K562 (cell line): ENCODE results near the gene PHETA1. TPM values are rescaled to one million over a fixed set of nuclear protein-coding genes. Genes with fewer than 3 reads are reported as not detected.

Experiments used
- ATF4 ChIP-seq: fragments of 450-650 bp; formaldehyde crosslinking; IDR thresholded peaks from 2 replicates; pipeline ENCODE4 v1.4.0; 2022; ENCODE audit warnings: mild to moderate bottlenecking, moderate library complexity
- BACH1 ChIP-seq: fragments of 200-800 bp; sonication (Bioruptor generic); IDR thresholded peaks from 2 replicates; pipeline ENCODE4 v1.6.1; 2016; ENCODE audit warnings: missing genetic modification characterization, missing compliant biosample characterization
- CHD2 ChIP-seq: IDR thresholded peaks from 2 replicates; pipeline ENCODE4 v1.6.1; 2011; ENCODE audit warnings: low read depth, low read length
- CTCF ChIP-seq, 3 experiments: IDR thresholded peaks in 2 of 3; conservative IDR thresholded peaks in 1 of 3; 2 replicates each; pipeline ENCODE4 v1.5.1; 2011 to 2012; ENCODE audit warnings: low read length in 3 of 3, mild to moderate bottlenecking in 3 of 3, control low read depth in 2 of 3, improper control_type of control experiment in 1 of 3, inconsistent platforms in 1 of 3, low read depth in 1 of 3, mixed read lengths in 1 of 3, moderate library complexity in 1 of 3; ENCODE audit not compliant: insufficient read depth in 2 of 3
- DDX20 ChIP-seq: fragments of 450-650 bp; IDR thresholded peaks from 2 replicates; pipeline ENCODE4 v1.6.1; 2016; ENCODE audit warnings: missing genetic modification characterization, low read depth, mild to moderate bottlenecking, missing compliant biosample characterization, moderate library complexity
- FOXO4 ChIP-seq: fragments of 450-650 bp; formaldehyde crosslinking; IDR thresholded peaks from 2 replicates; pipeline ENCODE4 v1.4.0; 2020; ENCODE audit warnings: mild to moderate bottlenecking, moderate library complexity
- GATAD2B ChIP-seq: fragments of 450-650 bp; IDR thresholded peaks from 2 replicates; pipeline ENCODE4 v1.6.1; 2017; ENCODE audit warnings: mild to moderate bottlenecking, borderline replicate concordance
- GTF2E2 ChIP-seq: fragments of 200-800 bp; sonication (Bioruptor generic); IDR thresholded peaks from 2 replicates; pipeline ENCODE4 v1.6.1; 2016; ENCODE audit warnings: missing genetic modification characterization, missing compliant biosample characterization
- HBP1 ChIP-seq: fragments of 450-650 bp; formaldehyde crosslinking; IDR thresholded peaks from 2 replicates; pipeline ENCODE4 v1.4.0; 2022; ENCODE audit warnings: missing genetic modification characterization
- HDAC1 ChIP-seq, 2 experiments: fragments of 450-650 bp; IDR thresholded peaks; 2 replicates each; pipeline ENCODE4 v1.6.1; 2016 to 2017; ENCODE audit warnings: inconsistent platforms in 1 of 2, mild to moderate bottlenecking in 1 of 2, moderate library complexity in 1 of 2
- SETDB1 ChIP-seq: IDR thresholded peaks from one replicate; pipeline ENCODE4 v1.6.1; 2012; ENCODE audit warnings: low read length, control low read depth, inconsistent platforms
- TEAD4 ChIP-seq, 2 experiments: sonication (generic) in 1 of 2; formaldehyde crosslinking in 1 of 2; IDR thresholded peaks; 2 replicates each; pipeline versions ENCODE4 v1.6.1 to v1.8.0; 2012 to 2022; ENCODE audit warnings: borderline replicate concordance in 1 of 2, inconsistent platforms in 1 of 2, low read length in 1 of 2, mild to moderate bottlenecking in 1 of 2, missing genetic modification reagents in 1 of 2
- TOE1 ChIP-seq, 2 experiments: fragments of 450-650 bp in 1 of 2; sonication (generic) in 1 of 2; formaldehyde crosslinking in 1 of 2; IDR thresholded peaks; 2 replicates each; pipeline versions ENCODE4 v1.7.1 to v1.8.0; 2016 to 2022; ENCODE audit warnings: borderline replicate concordance in 2 of 2, mild to moderate bottlenecking in 2 of 2, antibody characterized with exemption in 1 of 2, inconsistent platforms in 1 of 2, low read depth in 1 of 2, missing genetic modification reagents in 1 of 2, moderate library complexity in 1 of 2
- TRIM24 ChIP-seq, 2 experiments: fragments of 450-650 bp; IDR thresholded peaks; 2 replicates each; pipeline ENCODE4 v1.6.1; 2016
- TRIM28 ChIP-seq: fragments of 450-650 bp; IDR thresholded peaks from 2 replicates; pipeline ENCODE4 v1.6.1; 2017
- ZKSCAN8 ChIP-seq: fragments of 200-800 bp; sonication (Bioruptor generic); IDR thresholded peaks from 2 replicates; pipeline ENCODE4 v1.6.1; 2016; ENCODE audit warnings: missing genetic modification characterization, missing compliant biosample characterization
- ZNF175 ChIP-seq: fragments of 200-800 bp; sonication (Bioruptor generic); IDR thresholded peaks from 2 replicates; pipeline ENCODE4 v1.6.1; 2016; ENCODE audit warnings: low read depth, mild to moderate bottlenecking, missing genetic modification characterization, missing compliant biosample characterization
- ZNF24 ChIP-seq: fragments of 450-650 bp; IDR thresholded peaks from 2 replicates; pipeline ENCODE4 v1.6.1; 2016
- ZNF41 ChIP-seq: fragments of 250-450 bp; sonication (Bioruptor Pico); conservative IDR thresholded peaks from 2 replicates; pipeline ENCODE4 v1.4.0; 2020; ENCODE audit warnings: mild to moderate bottlenecking
- ZNF431 ChIP-seq: sonication (generic); formaldehyde crosslinking; IDR thresholded peaks from 2 replicates; pipeline ENCODE4 v1.8.0; 2022; ENCODE audit warnings: mild to moderate bottlenecking, missing genetic modification reagents
- ZNF445 ChIP-seq: fragments of 250-450 bp; sonication (Bioruptor Pico); IDR thresholded peaks from 2 replicates; pipeline ENCODE4 v1.4.0; 2020; ENCODE audit warnings: low read depth, mild to moderate bottlenecking, moderate library complexity
- polyA plus RNA-seq, 8 experiments: library from polyadenylated mRNA; depleted of rRNA in 4 of 8; stranded (reverse) in 5 of 8; unstranded in 3 of 8; fragments of >200 nt; fragmentation: Nextera tagmentation in 2 of 8; fragmentation: Illumina TruSeq in 1 of 8; extraction: Ambion mirVana in 2 of 8; extraction: Trizol in 1 of 8; gene quantifications; 2 replicates each; pipeline versions ENCODE4 v1.2.1 to v1.2.3, GENCODE V29; 2011 to 2014; ENCODE audit warnings: inconsistent platforms in 1 of 8, missing spikeins in 1 of 8
- total RNA-seq, 7 experiments: library from RNA; depleted of rRNA in 6 of 7; stranded (reverse); fragments of >200 nt in 6 of 7; fragmentation: Illumina TruSeq in 2 of 7; extraction: Trizol in 2 of 7; gene quantifications; 2 replicates each; pipeline versions ENCODE4 v1.2.1 to v1.2.3, GENCODE V29; 2011 to 2021; ENCODE audit warnings: low replicate concordance in 1 of 7

PHETA1 gene
- total and polyA plus RNA-seq, 9 of the 15 experiments (the other 6 are each of a cell fraction or from before 2014, with no cell fraction given) = 0.03 to 12.4 (median 3.0) TPM

- no peak for TF ChIP-seq CTCF (IDR thresholded peaks at IDR 0.05 in 2 of 3, conservative IDR thresholded peaks at IDR 0.05 in 1 of 3; ENCODE audit: insufficient read depth in 2 of 3, low read depth in 1 of 3, low read length in 3 of 3)
- TF ChIP-seq ZNF41 = 0 out of 2 replicates have a peak, but pooled peaks have one; percentile 14
- 0 out of 2 replicates have a peak, but pooled peaks have one; percentile 36 for TF ChIP-seq TEAD4 (IDR thresholded peaks at IDR 0.05; ENCODE audit: low read length)
- no peak for TF ChIP-seq TEAD4 (CRISPR knock-in tag; IDR thresholded peaks at IDR 0.05; ENCODE audit: borderline replicate concordance)
- no peak for TF ChIP-seq ZNF431 (CRISPR knock-in tag)
- 0 out of 2 replicates have a peak, but pooled peaks have one; percentile 37 for TF ChIP-seq BACH1
- peak; percentile 68; the same call in 1 of the 2 replicates for TF ChIP-seq DDX20
- 0 out of 2 replicates have a peak, but pooled peaks have one; percentile 31 for TF ChIP-seq ZNF445 (CRISPR knock-in tag)
- no peak for TF ChIP-seq TRIM28
- TF ChIP-seq HBP1 (CRISPR knock-in tag) = peak; percentile 12; the same call in 1 of the 2 replicates
- peak; percentile 56; the same call in 1 of the 2 replicates for TF ChIP-seq ZNF24
- TF ChIP-seq TOE1 (IDR thresholded peaks at IDR 0.05; ENCODE audit: borderline replicate concordance) = no peak
- no peak for TF ChIP-seq TOE1 (CRISPR knock-in tag; IDR thresholded peaks at IDR 0.05; ENCODE audit: borderline replicate concordance, low read depth)
- no peak for TF ChIP-seq FOXO4 (CRISPR knock-in tag)
- peak; percentile 34; the same call in 1 of the 2 replicates for TF ChIP-seq GATAD2B
- 0 out of 4 replicates have a peak, but pooled peaks of 1 of the 2 experiments have one; percentile 45 for TF ChIP-seq HDAC1 (IDR thresholded peaks at IDR 0.05)
- TF ChIP-seq SETDB1 = no peak
- peak; percentile 46; the same call in 1 of the 2 replicates for TF ChIP-seq CHD2
- TF ChIP-seq ZKSCAN8 (CRISPR knock-in tag) = 0 out of 2 replicates have a peak, but pooled peaks have one; percentile 19
- TF ChIP-seq ZNF175 = peak; percentile 86
- peak in 1 of 2 experiments; percentile 19; a peak in 2 of 4 replicates for TF ChIP-seq TRIM24 (IDR thresholded peaks at IDR 0.05)
- TF ChIP-seq ATF4 (CRISPR knock-in tag) = no peak
- TF ChIP-seq GTF2E2 = peak; percentile 79
These were observed 35.7 kb upstream of the PHETA1 start (continued) for GRCh38 chr12:111404362-111405148.
